GM19395 (cell line): ENCODE measurements around the gene HJURP.
"Not testable (repeated sequence)": the region's sequence is repeated elsewhere in the genome, so short reads cannot be mapped to it uniquely, and the experiment has no call there.

ENCODE experiments used
- ATAC-seq: cut with Tn5 transposase; IDR thresholded peaks from one replicate; pipeline ENCODE4 v1.9.1; 2021; ENCODE audit warnings: mild to moderate bottlenecking, moderate library complexity; ENCODE audit not compliant: unreplicated experiment

Gene HJURP, protein sequence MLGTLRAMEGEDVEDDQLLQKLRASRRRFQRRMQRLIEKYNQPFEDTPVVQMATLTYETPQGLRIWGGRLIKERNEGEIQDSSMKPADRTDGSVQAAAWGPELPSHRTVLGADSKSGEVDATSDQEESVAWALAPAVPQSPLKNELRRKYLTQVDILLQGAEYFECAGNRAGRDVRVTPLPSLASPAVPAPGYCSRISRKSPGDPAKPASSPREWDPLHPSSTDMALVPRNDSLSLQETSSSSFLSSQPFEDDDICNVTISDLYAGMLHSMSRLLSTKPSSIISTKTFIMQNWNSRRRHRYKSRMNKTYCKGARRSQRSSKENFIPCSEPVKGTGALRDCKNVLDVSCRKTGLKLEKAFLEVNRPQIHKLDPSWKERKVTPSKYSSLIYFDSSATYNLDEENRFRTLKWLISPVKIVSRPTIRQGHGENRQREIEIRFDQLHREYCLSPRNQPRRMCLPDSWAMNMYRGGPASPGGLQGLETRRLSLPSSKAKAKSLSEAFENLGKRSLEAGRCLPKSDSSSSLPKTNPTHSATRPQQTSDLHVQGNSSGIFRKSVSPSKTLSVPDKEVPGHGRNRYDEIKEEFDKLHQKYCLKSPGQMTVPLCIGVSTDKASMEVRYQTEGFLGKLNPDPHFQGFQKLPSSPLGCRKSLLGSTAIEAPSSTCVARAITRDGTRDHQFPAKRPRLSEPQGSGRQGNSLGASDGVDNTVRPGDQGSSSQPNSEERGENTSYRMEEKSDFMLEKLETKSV

DNA sequence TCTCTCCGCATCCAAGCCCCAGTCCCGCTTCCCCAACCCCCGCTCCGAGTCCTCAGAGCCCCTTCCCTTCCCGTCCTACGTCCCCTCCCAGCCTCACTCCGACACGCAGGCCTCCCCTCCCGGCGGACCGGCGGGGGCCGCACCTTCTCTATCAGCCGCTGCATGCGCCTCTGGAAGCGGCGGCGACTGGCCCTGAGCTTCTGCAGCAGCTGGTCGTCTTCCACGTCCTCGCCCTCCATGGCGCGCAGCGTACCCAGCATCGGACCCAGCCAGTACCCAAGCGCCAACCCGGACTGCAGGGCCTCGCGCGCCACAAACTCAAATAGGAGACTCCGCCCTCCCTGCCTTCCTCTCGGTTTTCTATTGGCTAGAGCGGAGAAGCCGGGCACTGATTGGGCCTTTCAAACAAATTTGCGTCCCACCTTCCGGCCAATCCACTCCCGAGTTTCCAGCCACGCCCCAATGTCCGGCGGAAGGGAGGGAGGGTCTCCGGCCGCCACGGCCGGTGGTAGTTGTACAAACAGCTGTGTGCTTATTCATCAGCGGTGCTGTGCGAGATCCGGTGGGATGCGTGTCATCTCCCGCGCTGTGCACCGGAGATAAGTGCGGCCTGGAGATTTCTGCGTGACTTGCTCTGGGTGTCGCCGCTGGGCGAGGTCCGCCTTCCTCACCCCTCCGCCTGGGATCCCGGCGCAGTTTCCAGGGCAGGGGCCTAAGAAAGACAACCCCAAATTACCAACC, at the start of gene HJURP:
HJURP (minus strand) TSS at position 295 of the 741 bp plus-strand sequence; CDS start at position 260, 35 bp downstream.
- ATAC-seq = peak; percentile 97

DNA sequence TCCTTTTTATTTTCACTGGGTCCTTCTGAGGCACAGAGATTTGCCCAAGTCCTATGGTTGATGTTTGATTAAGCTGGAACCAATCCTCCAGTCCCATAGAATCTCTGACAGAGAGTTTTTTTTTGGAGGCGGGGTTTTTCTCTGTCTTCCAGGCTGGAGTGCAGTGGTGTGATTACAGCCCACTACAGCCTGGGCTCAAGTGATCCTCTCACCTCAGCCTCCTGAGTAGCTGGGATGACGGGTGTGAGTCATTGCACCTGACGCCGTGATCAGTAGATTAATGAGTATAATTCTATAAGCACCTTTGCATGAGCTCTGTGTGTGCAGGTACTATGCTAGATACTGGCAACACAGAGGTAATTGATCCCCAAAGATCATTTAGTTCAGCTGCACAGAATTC, 47.5 kb upstream of the HJURP start:
- no peak for ATAC-seq

DNA sequence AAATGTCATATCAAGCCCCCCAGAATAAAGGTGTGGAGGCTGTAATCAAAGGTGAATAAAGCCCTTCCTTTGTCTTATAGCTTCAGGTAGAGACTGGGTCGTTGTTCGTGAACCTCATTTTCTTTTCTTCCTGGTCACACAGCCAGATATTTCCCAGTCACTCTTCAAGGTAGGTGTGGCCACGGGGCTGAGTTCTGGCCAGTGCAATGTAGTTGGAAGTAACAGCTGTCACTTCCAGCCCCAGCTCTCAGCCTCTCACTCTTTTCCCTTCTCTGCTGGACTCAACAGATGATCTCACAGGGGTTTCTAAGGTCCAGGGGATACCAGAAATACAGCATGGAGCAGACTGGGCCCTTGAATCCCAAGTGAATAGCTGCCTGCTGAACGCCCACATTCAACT, 47.0 kb upstream of the HJURP start:
- no peak for ATAC-seq

DNA sequence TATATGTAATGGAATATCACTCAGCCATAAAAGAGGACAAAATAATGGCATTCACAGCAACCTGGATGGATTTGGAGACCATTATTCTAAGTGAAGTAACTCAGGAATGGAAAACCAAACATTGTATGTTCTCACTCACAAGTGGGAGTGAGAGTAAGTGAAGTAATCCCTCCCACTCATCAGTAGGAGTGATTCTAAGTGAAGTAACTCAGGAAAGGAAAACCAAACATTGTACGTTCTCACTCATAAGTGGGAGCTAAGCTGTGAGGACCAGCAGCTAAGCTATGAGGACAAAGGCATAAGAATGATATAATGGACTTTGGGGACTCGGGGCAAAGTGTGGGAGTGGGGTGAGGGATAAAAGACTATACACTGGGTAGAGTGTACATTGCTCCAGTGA, 41.9 kb upstream of the HJURP start:
- ATAC-seq = not testable (repeated sequence)

DNA sequence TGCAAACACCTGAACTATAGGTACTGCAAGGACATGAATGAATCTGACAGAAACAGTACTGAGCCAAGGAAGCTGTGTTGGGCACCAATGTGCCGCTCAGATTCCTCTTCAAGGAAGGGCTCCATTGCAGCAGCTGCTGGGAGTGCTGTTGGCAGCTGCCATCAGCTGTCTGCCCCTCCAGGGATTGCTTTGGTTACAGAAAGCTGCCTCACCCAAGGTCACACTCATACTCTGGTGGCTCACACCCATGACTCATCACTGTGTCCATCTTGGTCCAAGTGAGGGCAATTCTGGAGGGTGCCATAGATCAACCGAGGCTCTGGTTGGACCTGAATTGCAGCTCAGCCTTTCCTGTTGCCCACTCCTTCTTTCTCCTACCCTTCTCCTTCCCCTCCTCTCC, 38.5 kb upstream of the HJURP start:
- no peak for ATAC-seq

DNA sequence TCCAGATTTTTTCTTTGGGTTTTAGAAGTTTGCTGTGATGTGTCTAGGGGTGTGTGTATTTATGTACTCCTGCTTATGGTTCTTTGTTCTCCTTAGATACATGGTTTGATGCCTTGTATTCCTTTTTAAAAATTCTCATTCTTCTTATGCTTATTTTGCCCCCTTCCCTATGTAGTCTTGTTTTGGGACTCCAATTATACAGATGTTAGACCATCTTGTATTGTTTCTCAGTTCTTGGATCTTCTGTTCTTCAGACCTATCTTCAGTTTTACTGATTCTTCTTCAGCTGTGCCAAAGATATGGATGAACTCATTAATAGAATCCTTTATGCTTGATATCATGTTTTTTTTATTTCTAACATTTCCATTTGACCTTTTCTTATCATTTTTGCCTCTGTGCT, 28.0 kb upstream of the HJURP start:
- ATAC-seq = no peak

DNA sequence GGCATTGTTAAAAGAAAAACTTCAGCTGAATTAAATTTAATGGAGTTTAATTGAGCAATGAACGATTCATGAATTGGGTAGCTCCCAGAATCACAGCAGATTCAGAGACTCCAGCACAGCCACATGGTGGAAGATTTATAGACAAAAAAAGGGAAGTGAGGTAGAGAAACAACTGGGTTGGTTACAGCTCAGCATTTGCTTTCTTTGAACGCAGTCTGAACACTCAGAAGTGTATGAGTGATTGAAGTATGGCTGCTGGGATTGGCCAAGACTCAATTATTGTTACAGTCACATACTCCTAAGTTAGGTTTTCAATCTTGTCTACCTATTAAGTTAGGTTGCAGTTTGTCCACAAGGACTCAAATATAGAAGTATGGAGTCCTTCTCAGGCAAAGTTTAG, 17.8 kb upstream of the HJURP start:
- not testable (repeated sequence) for ATAC-seq

DNA sequence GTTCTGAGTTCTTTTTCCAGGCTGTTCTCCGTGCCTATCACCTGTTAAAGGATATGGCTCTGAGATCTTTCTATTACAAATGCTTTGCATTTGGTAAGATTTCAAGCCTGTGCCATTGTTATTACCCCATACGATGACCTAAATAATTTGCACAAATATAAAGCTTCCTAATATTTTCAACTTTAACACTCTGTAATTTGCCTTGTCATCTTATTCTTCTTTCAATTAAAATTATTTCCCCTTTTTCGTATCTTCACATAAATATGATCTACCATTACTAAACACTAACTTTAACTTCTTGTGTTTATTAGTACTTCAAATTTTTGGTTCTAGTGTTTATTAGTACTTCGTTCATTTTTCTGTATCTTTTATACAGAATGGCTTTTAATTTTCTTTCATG, 17.1 kb upstream of the HJURP start:
- no peak for ATAC-seq

DNA sequence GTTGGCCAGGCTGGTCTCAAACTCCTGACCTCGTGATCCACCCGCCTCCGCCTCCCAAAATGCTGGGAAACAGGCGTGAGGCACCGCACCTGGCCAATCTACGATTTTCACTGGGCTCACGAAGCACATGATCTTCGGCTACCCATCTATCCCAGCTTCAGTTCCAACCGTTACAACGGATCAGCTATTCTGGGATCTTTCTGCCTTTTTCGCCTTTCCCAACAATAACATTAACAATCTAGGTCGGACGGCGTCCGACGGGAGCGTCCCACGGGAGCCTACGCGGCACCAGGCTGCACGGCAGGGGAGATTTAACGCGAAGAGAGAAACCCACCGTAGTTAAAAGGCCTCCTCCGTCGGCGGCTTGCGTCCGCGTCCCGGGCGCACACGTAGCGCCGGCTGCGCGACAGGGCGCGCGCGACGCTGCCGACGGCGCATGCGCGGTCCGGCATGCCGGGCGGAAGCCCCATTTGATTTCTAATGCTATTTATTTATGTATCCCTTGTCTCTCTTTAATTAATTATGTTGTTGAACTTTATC, 13.7 kb upstream of the HJURP start, which contains the start of gene MSL3B:
MSL3B (minus strand) TSS at position 394 of the 540 bp plus-strand sequence.
- peak; percentile 72 for ATAC-seq

DNA sequence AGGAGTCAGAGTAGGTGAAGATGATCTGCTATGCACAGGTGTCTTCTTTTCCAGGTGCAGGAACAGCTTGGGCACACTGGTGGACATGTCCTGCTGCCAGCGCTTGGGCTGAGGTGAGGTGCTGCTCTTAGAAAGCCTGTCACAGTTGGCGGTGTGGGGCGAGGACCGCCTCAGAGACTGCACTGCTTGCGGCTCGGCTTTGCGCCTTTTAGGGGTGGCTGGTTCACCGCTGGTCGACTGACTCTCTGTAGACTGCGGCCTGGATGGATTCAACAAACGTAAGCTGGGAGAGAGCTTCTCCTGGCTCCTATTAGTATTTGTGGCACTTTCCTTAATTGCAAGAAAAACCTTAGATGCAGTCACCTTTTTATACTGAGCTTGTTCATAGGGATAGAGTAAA, 12.1 kb upstream of the HJURP start:
- ATAC-seq = no peak

DNA sequence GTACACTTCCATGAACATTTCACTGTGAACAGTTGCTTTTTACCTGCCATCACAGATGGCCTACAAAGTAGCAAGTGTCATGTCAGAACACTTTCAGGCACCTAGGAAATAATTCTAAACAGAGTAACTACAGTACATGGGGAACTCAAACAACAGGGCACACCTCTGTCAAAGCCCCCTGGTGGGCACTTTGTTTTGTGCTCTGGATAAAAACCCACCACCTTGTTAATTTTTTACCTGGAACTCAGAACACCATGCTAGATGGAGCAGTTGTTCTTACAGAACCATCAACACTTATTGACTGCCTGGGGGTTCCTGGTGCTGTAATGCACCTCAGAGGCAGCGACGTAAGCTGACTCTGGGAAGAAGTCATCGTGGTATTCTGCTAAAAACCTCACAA, 11.5 kb upstream of the HJURP start:
- no peak for ATAC-seq

DNA sequence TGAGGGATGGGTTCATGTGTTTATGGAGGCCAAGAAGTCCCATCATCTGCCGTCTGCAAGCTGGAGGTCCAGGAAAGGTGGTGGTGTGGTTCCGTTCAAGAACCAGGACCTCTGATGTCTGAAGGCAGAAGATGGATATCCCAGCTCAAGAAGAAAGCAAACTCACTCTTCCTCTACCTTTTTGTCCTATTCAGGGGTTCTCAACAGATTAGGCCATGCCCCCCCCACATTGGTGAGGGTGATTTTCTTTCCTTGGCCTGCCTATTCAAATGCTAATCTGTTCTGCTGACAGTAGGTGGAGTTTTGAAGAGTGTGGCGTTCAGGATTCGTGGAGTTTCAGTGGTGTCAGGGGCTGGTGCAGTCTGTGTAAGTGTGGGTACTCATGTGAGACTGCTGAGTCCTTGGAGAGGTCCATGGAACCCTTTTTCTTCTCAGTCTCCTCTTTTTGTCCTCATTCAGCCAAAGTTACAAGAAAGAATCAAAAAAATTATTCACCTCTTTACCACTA, 8.0 kb upstream of the HJURP start:
- no peak for ATAC-seq

DNA sequence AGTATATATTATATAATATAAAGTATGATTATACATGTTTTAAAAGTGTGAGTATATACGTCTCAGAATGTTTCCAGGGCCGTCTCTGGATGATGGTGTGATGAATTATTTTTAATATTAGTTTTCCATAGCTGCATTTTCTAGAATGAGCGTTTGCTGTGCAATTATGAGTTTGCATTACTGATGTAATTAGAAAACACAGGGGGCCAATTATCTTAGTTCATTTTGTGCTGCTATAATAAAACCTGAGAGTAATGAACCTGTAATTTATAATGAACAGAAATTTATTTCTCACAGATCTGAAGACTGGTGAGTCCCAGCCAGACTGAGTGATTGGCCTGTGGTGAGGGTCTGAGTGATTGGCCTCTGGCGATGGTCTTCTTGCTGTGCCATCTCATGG, 4.0 kb upstream of the HJURP start:
- ATAC-seq = no peak

DNA sequence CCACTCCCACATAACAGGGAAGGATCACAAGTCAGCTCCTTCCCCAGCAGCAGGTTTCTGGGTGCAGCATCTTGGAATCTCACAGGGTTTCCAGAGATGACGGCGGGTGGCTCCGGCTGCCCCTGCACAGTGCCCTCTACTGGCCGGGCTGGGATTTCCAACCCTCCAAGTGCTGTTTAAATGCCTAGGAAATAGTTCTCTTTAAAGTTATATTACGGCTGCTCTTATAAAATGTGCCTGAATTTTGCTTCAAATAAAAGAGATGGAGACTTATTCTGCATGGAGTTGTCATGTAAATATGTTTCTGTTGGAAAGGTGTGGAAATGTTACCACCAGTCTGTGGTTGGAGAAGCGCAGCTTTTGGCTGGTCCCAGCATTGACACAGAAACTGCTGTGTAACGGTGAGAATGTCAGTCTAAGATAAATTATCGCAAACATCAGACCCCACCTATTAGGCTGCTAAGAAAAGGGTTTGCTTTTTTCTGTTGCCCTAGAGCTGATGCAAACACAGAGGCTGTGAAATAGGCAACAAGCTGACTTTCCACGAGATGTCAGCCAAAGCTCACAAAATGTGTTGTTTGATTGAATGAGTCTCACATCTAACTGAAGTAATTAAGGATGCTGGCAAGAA, 3.3 kb upstream of the HJURP start:
- ATAC-seq = no peak

DNA sequence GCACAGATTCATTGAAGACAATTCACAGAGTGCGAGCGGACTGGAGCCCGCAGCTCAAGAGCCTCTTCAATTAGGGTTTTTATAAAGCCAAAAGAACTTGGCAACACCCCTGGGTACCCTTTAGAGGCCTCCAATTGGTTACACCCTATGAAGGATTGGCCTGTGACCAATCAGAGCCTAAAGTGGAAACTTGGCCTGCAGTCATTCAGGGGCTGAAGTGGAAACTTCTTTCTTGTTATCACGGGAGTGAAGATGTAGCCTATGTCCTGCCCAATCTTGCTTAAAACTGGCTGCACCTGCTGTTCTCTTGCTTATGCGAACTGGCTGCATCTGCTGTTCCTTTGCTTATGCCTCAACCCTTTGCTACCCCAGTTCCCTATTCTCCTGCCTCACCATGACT, 1.8 kb upstream of the HJURP start:
- no peak for ATAC-seq

DNA sequence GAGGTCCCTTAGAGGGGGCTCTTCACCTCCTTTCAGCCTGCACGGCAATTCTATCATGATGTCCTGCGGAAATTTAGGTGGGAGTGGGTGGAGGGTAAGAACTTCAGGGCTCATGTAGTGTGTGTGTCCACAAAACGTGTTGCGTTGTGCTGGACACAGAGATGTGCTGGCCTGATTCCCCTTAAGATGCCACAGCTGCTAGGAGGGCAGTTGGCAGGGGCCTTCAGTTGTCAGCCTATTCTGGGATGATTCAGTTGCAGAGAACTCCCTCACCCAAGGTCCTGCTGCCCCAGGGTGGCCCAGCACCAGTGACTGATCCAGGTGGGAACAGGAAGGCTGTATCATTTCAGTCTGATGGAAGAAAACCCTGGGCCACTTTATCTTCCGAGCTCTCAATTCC, 1.0 kb upstream of the HJURP start:
- no peak for ATAC-seq

DNA sequence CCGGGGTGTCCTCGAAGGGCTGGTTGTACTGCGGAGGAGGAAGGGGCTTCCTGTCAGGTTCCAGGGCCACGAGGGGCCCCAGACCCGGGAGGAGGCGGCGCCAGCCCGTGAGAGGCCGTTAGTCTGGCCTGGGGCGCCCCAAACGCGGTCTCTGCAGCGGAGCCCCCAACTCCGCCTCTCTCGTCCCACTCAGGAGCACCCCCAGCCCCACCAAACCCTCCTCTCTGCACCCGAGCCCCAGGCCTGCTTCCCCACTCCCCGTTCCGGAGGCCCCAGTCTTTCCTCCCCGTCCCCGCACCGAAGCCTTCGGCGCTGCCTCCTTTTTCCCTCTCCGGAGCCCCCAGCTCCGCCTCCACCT, 473 bp downstream of the HJURP start:
- peak; percentile 7 for ATAC-seq

DNA sequence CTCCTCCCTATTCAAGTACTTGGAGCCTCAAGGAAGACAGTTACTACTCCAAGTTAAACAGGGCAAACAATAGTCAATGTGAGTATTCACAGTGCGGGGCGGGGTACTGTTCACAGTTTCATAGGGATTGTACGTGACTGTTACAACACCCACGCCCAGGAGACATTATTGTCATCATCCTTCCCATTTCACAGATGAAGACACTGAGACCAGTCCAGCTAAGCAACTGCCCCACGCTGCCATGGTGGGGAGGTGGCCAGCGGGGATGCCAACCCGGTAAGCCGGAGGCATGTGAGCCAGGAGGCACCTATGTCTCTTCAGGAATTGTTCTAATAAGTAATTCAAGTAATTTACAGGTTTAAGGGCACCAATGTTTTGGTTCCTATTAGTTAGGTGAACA, 982 bp downstream of the HJURP start:
- ATAC-seq = no peak

DNA sequence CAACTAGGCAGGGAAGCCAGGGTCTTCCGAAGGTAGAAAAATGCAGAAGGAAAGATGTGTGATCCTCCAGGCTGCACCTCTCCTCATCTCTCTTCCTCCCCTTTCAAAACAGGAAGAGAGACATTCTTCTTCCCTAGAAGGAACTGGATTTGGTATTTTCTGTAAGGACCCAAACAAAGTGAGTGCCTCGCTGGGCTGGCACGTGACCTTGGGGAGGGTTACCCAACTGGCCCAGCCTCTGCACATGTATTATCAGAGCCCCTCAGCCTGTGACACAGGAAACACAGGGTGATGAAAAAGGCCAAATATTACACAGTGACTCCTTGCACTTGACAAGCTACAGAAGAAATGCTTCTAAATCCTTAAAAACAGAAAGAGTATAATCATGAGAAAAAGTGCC, 2.3 kb downstream of the HJURP start:
- ATAC-seq = no peak

DNA sequence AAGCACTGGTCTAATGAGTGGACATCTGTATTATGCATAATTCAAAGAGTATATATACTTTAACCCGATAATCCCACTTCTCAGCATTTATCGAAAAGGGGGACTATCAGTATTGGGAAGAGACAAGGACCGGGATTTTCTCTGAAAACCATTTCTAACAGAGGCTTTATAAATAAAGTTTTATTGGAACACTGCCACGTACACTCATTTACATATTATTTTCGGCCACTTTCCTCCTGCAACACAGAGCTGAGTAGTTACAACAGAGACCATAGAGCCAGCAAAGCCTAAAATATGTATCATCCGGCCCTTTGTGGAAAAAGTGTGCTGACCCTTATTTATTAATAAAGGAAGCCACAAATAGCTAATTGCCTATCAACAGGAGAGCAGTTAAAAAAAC, 3.2 kb downstream of the HJURP start:
- no peak for ATAC-seq

DNA sequence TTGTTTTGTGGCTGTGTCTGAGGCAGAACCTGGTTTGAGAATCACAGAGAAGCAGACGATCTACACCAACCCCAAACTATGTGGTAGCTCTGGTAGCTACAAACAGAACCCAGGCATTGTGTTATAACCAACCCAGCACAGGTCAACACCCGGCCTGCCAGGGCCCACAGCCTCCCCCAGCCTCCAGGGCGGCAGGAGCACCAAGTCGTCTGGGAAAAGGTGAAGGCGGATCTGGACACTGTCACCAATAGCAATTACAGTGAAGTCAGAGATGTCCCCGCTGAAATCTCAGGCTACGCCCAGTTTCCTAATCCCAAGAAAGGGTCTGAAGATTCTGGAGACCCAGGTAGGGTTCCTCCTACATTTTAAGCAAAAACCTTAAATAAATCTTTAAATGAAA, 3.6 kb downstream of the HJURP start:
- ATAC-seq = no peak
